Measurements from ENCODE around the gene ZNF8. TPM values are rescaled to one million over a fixed set of nuclear protein-coding genes. Genes with fewer than 3 reads are reported as not detected.

The ZNF8 gene
- total RNA-seq, 1 donor from 2014 or later = 4.6 TPM

DNA sequence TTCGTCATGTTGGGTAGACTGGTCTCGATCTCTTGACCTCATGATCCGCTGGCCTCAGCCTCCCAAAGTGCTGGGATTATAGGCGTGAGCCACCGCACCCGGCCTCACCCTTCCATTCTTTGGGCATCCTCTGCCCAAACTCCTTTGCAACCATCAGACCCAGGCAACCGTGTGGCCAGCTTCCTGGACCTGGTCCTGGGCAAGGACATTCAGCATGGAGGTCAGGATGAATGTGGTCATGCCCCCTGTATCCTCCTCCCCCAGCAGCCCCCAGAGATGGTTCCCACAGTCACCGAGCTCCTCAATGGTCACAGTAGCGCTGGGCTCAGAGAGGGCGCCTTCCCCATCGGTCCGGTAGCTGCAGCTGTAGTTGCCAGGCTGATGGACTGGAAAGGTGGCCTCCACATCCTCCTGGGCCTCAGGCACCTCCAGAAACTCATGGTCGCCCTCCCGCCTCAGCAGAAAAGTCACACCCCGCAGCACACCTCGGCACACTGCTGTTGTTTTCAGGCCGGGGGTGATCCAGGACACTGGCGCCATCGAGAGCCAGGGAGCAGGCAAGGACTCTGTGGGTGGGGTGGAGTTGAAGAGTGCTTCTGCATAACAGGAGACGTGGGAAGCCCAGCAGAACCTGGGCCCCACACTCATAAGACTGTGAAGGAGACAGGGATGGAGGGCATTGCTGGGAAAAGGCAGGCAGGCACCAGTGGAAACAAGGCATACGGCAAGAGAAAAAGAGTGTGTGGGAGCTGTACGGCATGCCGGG is 73.4 kb downstream of the ZNF8 start:
- intact Hi-C loops (cut with DNase I) = no loop called here
- DNase-seq (no peak), ATAC-seq (ENCODE audit: poor library complexity) (no peak)

Small RNA genes within 50 kb of the gene (microRNA-seq; reads per million reads assigned to microRNA genes)
- not detected for gene MIR6806

Other genes with a start within 250 kb of the ZNF8 start
- not detected for gene ZSCAN1, start 244.9 kb upstream of the ZNF8 start, total RNA-seq
- gene ZNF135, start 219.7 kb upstream of the ZNF8 start, total RNA-seq = 3.4 TPM
- 60.5 TPM for gene ZSCAN18, start 180.7 kb upstream of the ZNF8 start, total RNA-seq
- 6.5 TPM for gene ZNF329, start 128.2 kb upstream of the ZNF8 start, total RNA-seq
- 17.4 TPM for gene ZNF274, start 95.9 kb upstream of the ZNF8 start, total RNA-seq
- 24.9 TPM for gene ZNF544, start 50.0 kb upstream of the ZNF8 start, total RNA-seq
- gene ERVK3-1, start 26.4 kb downstream of the ZNF8 start, total RNA-seq = 20.0 TPM
- 1.7 TPM for gene ZSCAN22, start 48.0 kb downstream of the ZNF8 start, total RNA-seq
- gene A1BG, start 74.5 kb downstream of the ZNF8 start, total RNA-seq = 4.1 TPM
- gene ZNF497, start 83.8 kb downstream of the ZNF8 start, total RNA-seq = 0.30 TPM
- 0.13 TPM for gene ZNF837, start 102.1 kb downstream of the ZNF8 start, total RNA-seq
- 481 TPM for gene RPS5, start 108.3 kb downstream of the ZNF8 start, total RNA-seq
- not detected for gene RNF225, start 116.7 kb downstream of the ZNF8 start, total RNA-seq
- 16.1 TPM for gene ZNF584, start 129.7 kb downstream of the ZNF8 start, total RNA-seq
- 4.6 TPM for gene ZNF132, start 161.2 kb downstream of the ZNF8 start, total RNA-seq
- gene ZNF324B, start 172.7 kb downstream of the ZNF8 start, total RNA-seq = 2.6 TPM
- 5.1 TPM for gene ZNF324, start 188.1 kb downstream of the ZNF8 start, total RNA-seq
- gene ZNF446, start 197.4 kb downstream of the ZNF8 start, total RNA-seq = 4.6 TPM
- gene SLC27A5, start 233.0 kb downstream of the ZNF8 start, total RNA-seq = 3.8 TPM
- gene ZBTB45, start 240.9 kb downstream of the ZNF8 start, total RNA-seq = 7.9 TPM